ENCODE results near the gene RBM17.
"Not testable (repeated sequence)": the region's sequence is repeated elsewhere in the genome, so short reads cannot be mapped to it uniquely, and the experiment has no call there.

RBM17 gene

GRCh38 chr10:6161921-6162320 is 73.1 kb downstream of the RBM17 start:
- no peak for TF ChIP-seq POLR2AphosphoS5 (IDR thresholded peaks at IDR 0.05; ENCODE audit: low read depth, low read length)
- no peak for TF ChIP-seq POLR2A (IDR thresholded peaks at IDR 0.05; ENCODE audit: low read depth, low read length)
- no peak for TF ChIP-seq TAF1 (IDR thresholded peaks at IDR 0.05; ENCODE audit: borderline replicate concordance, low read depth, low read length)
- FAIRE-seq, result no peak
- DNase-seq (ENCODE audit: insufficient read length), result no peak

- FAIRE-seq (no peak), DNase-seq (ENCODE audit: insufficient read length) (no peak)
- TF ChIP-seq POLR2A (IDR thresholded peaks at IDR 0.05; ENCODE audit: low read depth, low read length) (no peak), TAF1 (IDR thresholded peaks at IDR 0.05; ENCODE audit: borderline replicate concordance, low read depth, low read length) (no peak), POLR2AphosphoS5 (IDR thresholded peaks at IDR 0.05; ENCODE audit: low read depth, low read length) (no peak)
Observed at GRCh38 chr10:6162589-6163356, 73.9 kb downstream of the RBM17 start.

- FAIRE-seq (peak; percentile 98), DNase-seq (ENCODE audit: insufficient read length) (peak; percentile 95)
- TF ChIP-seq POLR2AphosphoS5 (IDR thresholded peaks at IDR 0.05; ENCODE audit: low read depth, low read length), result peak; percentile 86
- peak; percentile 90 for TF ChIP-seq POLR2A (IDR thresholded peaks at IDR 0.05; ENCODE audit: low read depth, low read length)
- TF ChIP-seq TAF1 (IDR thresholded peaks at IDR 0.05; ENCODE audit: borderline replicate concordance, low read depth, low read length), result peak; percentile 58; the same call in 1 of the 2 replicates
Observed at GRCh38 chr10:6163364-6164270, 74.8 kb downstream of the RBM17 start.

GRCh38 chr10:6164271-6165095 is 75.6 kb downstream of the RBM17 start:
- DNase-seq (ENCODE audit: insufficient read length) (no peak), FAIRE-seq (no peak)
- TF ChIP-seq POLR2A (IDR thresholded peaks at IDR 0.05; ENCODE audit: low read depth, low read length) (no peak), TAF1 (IDR thresholded peaks at IDR 0.05; ENCODE audit: borderline replicate concordance, low read depth, low read length) (no peak), POLR2AphosphoS5 (IDR thresholded peaks at IDR 0.05; ENCODE audit: low read depth, low read length) (peak; percentile 42)

- DNase-seq (ENCODE audit: insufficient read length), result no peak
- TF ChIP-seq TAF1 (IDR thresholded peaks at IDR 0.05; ENCODE audit: borderline replicate concordance, low read depth, low read length), result no peak
- no peak for TF ChIP-seq POLR2AphosphoS5 (IDR thresholded peaks at IDR 0.05; ENCODE audit: low read depth, low read length)
- TF ChIP-seq POLR2A (IDR thresholded peaks at IDR 0.05; ENCODE audit: low read depth, low read length), result no peak
- no peak for FAIRE-seq
Observed at GRCh38 chr10:6165221-6165725, 76.4 kb downstream of the RBM17 start.

- FAIRE-seq, result not testable (repeated sequence)
Observed at GRCh38 chr10:6165933-6166332, 77.1 kb downstream of the RBM17 start.

More at GRCh38 chr10:6165933-6166332, 77.1 kb downstream of the RBM17 start:
- not testable (repeated sequence) for DNase-seq (ENCODE audit: insufficient read length)

Data from GM12892 (cell line).